GM23338 (cell line): ENCODE results near the gene SH2D3C.
"Not testable (repeated sequence)": the region's sequence is repeated elsewhere in the genome, so short reads cannot be mapped to it uniquely, and the experiment has no call there.

Experiments used
- CREB1 ChIP-seq: fragments of 250-450 bp; sonication (Bioruptor Pico); IDR thresholded peaks from 2 replicates; pipeline ENCODE4 v1.5.0; 2020; ENCODE audit warnings: low read depth, mild to moderate bottlenecking, moderate library complexity
- ETS1 ChIP-seq: IDR thresholded peaks from 2 replicates; pipeline ENCODE4 v1.6.1; 2016; ENCODE audit warnings: antibody characterized with exemption
- EZH2 ChIP-seq: fragments of 200-600 bp; sonication (generic); IDR thresholded peaks from one replicate; pipeline ENCODE4 v1.8.0; 2017; ENCODE audit warnings: antibody characterized with exemption, mild to moderate bottlenecking, low read depth; ENCODE audit not compliant: unreplicated experiment
- EZH2phosphoT487 ChIP-seq: fragments of 200-600 bp; sonication (generic); IDR thresholded peaks from one replicate; pipeline ENCODE4 v1.8.1; 2018; ENCODE audit warnings: antibody characterized with exemption; ENCODE audit not compliant: unreplicated experiment
- JUNB ChIP-seq: IDR thresholded peaks from one replicate; pipeline ENCODE4 v1.6.1; 2016; ENCODE audit warnings: antibody characterized with exemption; ENCODE audit not compliant: unreplicated experiment
- NANOG ChIP-seq: IDR thresholded peaks from 2 replicates; pipeline ENCODE4 v1.6.1; 2016; ENCODE audit warnings: antibody characterized with exemption, borderline replicate concordance
- POLR2AphosphoS5 ChIP-seq: IDR thresholded peaks from 2 replicates; pipeline ENCODE4 v1.6.1; 2016; ENCODE audit warnings: antibody characterized with exemption, low read depth
- STAT1 ChIP-seq: IDR thresholded peaks from one replicate; pipeline ENCODE4 v1.6.1; 2016; ENCODE audit warnings: antibody characterized with exemption; ENCODE audit not compliant: unreplicated experiment
- ZNF114 ChIP-seq: fragments of 250-450 bp; sonication (Bioruptor Pico); IDR thresholded peaks from 2 replicates; pipeline ENCODE4 v1.5.0; 2020; ENCODE audit warnings: mild to moderate bottlenecking, moderate library complexity
- ZNF331 ChIP-seq: fragments of 250-450 bp; sonication (Bioruptor Pico); IDR thresholded peaks from 2 replicates; pipeline ENCODE4 v1.5.0; 2020; ENCODE audit warnings: low read depth, mild to moderate bottlenecking, moderate library complexity
- TF ChIP-seq, protein P1 (sequence below), 2 experiments: fragments of 200-600 bp in 1 of 2; sonication (generic) in 1 of 2; conservative IDR thresholded peaks; 2 replicates each; pipeline versions ENCODE4 v1.5.1 to v1.6.1; 2016 to 2017; ENCODE audit warnings: antibody characterized with exemption in 2 of 2, low read depth in 2 of 2, mild to moderate bottlenecking in 2 of 2, moderate library complexity in 1 of 2
- TF ChIP-seq, protein P2 (sequence below): fragments of 250-450 bp; sonication (Bioruptor Pico); IDR thresholded peaks from 2 replicates; pipeline ENCODE4 v1.5.0; 2020; ENCODE audit warnings: mild to moderate bottlenecking, moderate library complexity
- TF ChIP-seq, protein P3 (sequence below): IDR thresholded peaks from one replicate; pipeline ENCODE4 v1.6.1; 2018; ENCODE audit warnings: antibody characterized with exemption; ENCODE audit not compliant: unreplicated experiment

DNA sequence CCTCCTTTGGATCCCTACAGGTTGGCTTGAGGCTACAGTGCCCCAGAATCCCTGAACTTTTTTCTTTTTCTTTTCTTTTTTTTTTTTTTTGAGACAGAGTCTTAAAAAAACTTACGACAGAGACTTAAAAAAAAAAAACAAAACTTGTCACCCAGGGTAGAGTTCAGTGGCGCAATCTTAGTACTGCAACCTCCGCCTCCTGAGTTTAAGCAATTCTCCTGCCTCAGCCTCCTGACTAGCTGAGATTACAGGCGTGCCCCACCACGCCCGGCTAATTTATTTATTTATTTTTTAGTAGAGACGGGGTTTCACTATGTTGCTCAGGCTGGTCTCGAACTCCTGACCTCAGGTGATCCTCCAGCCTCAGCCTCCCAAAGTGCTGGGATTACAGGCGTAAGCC, 2.4 kb upstream of the SH2D3C start:
- TF ChIP-seq STAT1; EZH2phosphoT487; POLR2AphosphoS5; EZH2; ETS1; JUNB; ZNF114; CREB1 (CRISPR knock-in tag); ZNF331 (CRISPR knock-in tag); NANOG: not testable (repeated sequence)
- TF ChIP-seq, protein P1, sequence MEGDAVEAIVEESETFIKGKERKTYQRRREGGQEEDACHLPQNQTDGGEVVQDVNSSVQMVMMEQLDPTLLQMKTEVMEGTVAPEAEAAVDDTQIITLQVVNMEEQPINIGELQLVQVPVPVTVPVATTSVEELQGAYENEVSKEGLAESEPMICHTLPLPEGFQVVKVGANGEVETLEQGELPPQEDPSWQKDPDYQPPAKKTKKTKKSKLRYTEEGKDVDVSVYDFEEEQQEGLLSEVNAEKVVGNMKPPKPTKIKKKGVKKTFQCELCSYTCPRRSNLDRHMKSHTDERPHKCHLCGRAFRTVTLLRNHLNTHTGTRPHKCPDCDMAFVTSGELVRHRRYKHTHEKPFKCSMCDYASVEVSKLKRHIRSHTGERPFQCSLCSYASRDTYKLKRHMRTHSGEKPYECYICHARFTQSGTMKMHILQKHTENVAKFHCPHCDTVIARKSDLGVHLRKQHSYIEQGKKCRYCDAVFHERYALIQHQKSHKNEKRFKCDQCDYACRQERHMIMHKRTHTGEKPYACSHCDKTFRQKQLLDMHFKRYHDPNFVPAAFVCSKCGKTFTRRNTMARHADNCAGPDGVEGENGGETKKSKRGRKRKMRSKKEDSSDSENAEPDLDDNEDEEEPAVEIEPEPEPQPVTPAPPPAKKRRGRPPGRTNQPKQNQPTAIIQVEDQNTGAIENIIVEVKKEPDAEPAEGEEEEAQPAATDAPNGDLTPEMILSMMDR (conservative IDR thresholded peaks at IDR 0.05; ENCODE audit: low read depth in 2 of 2) = not testable (repeated sequence)
- TF ChIP-seq, protein P2, sequence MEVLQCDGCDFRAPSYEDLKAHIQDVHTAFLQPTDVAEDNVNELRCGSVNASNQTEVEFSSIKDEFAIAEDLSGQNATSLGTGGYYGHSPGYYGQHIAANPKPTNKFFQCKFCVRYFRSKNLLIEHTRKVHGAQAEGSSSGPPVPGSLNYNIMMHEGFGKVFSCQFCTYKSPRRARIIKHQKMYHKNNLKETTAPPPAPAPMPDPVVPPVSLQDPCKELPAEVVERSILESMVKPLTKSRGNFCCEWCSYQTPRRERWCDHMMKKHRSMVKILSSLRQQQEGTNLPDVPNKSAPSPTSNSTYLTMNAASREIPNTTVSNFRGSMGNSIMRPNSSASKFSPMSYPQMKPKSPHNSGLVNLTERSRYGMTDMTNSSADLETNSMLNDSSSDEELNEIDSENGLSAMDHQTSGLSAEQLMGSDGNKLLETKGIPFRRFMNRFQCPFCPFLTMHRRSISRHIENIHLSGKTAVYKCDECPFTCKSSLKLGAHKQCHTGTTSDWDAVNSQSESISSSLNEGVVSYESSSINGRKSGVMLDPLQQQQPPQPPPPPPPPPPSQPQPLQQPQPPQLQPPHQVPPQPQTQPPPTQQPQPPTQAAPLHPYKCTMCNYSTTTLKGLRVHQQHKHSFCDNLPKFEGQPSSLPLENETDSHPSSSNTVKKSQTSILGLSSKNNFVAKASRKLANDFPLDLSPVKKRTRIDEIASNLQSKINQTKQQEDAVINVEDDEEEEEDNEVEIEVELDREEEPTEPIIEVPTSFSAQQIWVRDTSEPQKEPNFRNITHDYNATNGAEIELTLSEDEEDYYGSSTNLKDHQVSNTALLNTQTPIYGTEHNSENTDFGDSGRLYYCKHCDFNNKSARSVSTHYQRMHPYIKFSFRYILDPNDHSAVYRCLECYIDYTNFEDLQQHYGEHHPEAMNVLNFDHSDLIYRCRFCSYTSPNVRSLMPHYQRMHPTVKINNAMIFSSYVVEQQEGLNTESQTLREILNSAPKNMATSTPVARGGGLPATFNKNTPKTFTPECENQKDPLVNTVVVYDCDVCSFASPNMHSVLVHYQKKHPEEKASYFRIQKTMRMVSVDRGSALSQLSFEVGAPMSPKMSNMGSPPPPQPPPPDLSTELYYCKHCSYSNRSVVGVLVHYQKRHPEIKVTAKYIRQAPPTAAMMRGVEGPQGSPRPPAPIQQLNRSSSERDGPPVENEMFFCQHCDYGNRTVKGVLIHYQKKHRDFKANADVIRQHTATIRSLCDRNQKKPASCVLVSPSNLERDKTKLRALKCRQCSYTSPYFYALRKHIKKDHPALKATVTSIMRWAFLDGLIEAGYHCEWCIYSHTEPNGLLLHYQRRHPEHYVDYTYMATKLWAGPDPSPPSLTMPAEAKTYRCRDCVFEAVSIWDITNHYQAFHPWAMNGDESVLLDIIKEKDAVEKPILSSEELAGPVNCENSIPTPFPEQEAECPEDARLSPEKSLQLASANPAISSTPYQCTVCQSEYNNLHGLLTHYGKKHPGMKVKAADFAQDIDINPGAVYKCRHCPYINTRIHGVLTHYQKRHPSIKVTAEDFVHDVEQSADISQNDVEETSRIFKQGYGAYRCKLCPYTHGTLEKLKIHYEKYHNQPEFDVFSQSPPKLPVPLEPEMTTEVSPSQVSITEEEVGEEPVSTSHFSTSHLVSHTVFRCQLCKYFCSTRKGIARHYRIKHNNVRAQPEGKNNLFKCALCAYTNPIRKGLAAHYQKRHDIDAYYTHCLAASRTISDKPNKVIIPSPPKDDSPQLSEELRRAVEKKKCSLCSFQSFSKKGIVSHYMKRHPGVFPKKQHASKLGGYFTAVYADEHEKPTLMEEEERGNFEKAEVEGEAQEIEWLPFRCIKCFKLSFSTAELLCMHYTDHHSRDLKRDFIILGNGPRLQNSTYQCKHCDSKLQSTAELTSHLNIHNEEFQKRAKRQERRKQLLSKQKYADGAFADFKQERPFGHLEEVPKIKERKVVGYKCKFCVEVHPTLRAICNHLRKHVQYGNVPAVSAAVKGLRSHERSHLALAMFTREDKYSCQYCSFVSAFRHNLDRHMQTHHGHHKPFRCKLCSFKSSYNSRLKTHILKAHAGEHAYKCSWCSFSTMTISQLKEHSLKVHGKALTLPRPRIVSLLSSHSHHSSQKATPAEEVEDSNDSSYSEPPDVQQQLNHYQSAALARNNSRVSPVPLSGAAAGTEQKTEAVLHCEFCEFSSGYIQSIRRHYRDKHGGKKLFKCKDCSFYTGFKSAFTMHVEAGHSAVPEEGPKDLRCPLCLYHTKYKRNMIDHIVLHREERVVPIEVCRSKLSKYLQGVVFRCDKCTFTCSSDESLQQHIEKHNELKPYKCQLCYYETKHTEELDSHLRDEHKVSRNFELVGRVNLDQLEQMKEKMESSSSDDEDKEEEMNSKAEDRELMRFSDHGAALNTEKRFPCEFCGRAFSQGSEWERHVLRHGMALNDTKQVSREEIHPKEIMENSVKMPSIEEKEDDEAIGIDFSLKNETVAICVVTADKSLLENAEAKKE (CRISPR knock-in tag) = not testable (repeated sequence)
- TF ChIP-seq, protein P3, sequence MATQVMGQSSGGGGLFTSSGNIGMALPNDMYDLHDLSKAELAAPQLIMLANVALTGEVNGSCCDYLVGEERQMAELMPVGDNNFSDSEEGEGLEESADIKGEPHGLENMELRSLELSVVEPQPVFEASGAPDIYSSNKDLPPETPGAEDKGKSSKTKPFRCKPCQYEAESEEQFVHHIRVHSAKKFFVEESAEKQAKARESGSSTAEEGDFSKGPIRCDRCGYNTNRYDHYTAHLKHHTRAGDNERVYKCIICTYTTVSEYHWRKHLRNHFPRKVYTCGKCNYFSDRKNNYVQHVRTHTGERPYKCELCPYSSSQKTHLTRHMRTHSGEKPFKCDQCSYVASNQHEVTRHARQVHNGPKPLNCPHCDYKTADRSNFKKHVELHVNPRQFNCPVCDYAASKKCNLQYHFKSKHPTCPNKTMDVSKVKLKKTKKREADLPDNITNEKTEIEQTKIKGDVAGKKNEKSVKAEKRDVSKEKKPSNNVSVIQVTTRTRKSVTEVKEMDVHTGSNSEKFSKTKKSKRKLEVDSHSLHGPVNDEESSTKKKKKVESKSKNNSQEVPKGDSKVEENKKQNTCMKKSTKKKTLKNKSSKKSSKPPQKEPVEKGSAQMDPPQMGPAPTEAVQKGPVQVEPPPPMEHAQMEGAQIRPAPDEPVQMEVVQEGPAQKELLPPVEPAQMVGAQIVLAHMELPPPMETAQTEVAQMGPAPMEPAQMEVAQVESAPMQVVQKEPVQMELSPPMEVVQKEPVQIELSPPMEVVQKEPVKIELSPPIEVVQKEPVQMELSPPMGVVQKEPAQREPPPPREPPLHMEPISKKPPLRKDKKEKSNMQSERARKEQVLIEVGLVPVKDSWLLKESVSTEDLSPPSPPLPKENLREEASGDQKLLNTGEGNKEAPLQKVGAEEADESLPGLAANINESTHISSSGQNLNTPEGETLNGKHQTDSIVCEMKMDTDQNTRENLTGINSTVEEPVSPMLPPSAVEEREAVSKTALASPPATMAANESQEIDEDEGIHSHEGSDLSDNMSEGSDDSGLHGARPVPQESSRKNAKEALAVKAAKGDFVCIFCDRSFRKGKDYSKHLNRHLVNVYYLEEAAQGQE = not testable (repeated sequence)
